Tibial artery (tissue), 4 donors: ENCODE data around the gene OR7G2.
"Not testable (repeated sequence)": the region's sequence is repeated elsewhere in the genome, so short reads cannot be mapped to it uniquely, and the experiment has no call there.

ENCODE experiments used
- DNase-seq, 2 donors: peaks; one replicate each; pipeline ENCODE4 v3.0.0-alpha.2; 2019
- H3K27ac ChIP-seq, 2 donors: fragments of 200-600 bp; sonication (generic) in 1 of 2; 1 replicate in 1 of 2; 2 replicates in 1 of 2; pipeline ENCODE4 v1.5.1; 2018 to 2019; ENCODE audit warnings: mild to moderate bottlenecking in 1 of 2
- H3K27me3 ChIP-seq, 2 donors: fragments of 200-600 bp; sonication (generic) in 1 of 2; one replicate each; pipeline versions ENCODE4 v1.5.1 to v1.6.0; 2016 to 2019
- H3K36me3 ChIP-seq, 3 donors: fragments of 200-600 bp; sonication (generic) in 2 of 3; one replicate each; pipeline ENCODE4 v1.5.1; 2016 to 2019; ENCODE audit warnings: mild to moderate bottlenecking in 2 of 3
- H3K4me1 ChIP-seq, 4 donors: fragments of 200-600 bp; sonication (generic) in 2 of 4; 1 replicate in 3 of 4; 2 replicates in 1 of 4; pipeline ENCODE4 v1.5.1; 2016 to 2019
- H3K4me3 ChIP-seq, 2 donors: fragments of 200-600 bp; sonication (generic) in 1 of 2; 1 replicate in 1 of 2; 2 replicates in 1 of 2; pipeline ENCODE4 v1.5.1; 2018 to 2019; ENCODE audit warnings: mild to moderate bottlenecking in 2 of 2
- H3K9me3 ChIP-seq, 3 donors: fragments of 200-600 bp; sonication (generic) in 1 of 3; one replicate each; pipeline ENCODE4 v1.5.1; 2016 to 2019
- CTCF ChIP-seq, 2 experiments: fragments of 200-600 bp in 1 of 2; fragments of 450-650 bp in 1 of 2; IDR thresholded peaks; one replicate each; pipeline ENCODE4 v1.5.1; 2017 to 2019; ENCODE audit warnings: antibody characterized with exemption in 2 of 2, mild to moderate bottlenecking in 1 of 2, moderate library complexity in 1 of 2
- intact Hi-C: fragments of 100-400 bp; cut with DNase I; formaldehyde crosslinking; loops from one replicate; pipeline ENCODE4 v1.15.0; 2023; ENCODE audit warnings: low total_unique reads

OR7G2 gene

GRCh38 chr19:9060564-9061340 lies 46.5 kb downstream of the OR7G2 start:
- Histone ChIP-seq H3K27ac (no peak overlapping the region), H3K36me3 (no peaks in the 10 kb centered on the region), H3K27me3 (peaks cover 0 to 2% of the 10 kb centered on the region in 2 donors), H3K4me3 (no peak overlapping the region), H3K4me1 (no peaks in the 10 kb centered on the region), H3K9me3 (no peaks in the 10 kb centered on the region)
- DNase-seq = no peak
- intact Hi-C loops = no loop called here
- no peak for TF ChIP-seq CTCF (IDR thresholded peaks at IDR 0.05)

- DNase-seq = no peak
- Histone ChIP-seq H3K27me3 (peaks cover 0 to 2% of the 10 kb centered on the region in 2 donors), H3K9me3 (no peaks in the 10 kb centered on the region), H3K4me1 (no peaks in the 10 kb centered on the region), H3K4me3 (no peak overlapping the region), H3K27ac (no peak overlapping the region), H3K36me3 (no peaks in the 10 kb centered on the region)
- no peak for TF ChIP-seq CTCF (IDR thresholded peaks at IDR 0.05)
- intact Hi-C loops = no loop called here
Measured at GRCh38 chr19:9058905-9059667, 48.2 kb downstream of the OR7G2 start.

- peaks cover 0 to 2% of the 10 kb centered on the region in 2 donors for H3K27me3 ChIP-seq
- intact Hi-C loops = no loop called here
- no peak for TF ChIP-seq CTCF (IDR thresholded peaks at IDR 0.05)
Measured at GRCh38 chr19:9057505-9058258, 49.6 kb downstream of the OR7G2 start.

GRCh38 chr19:9056131-9056530 lies 51.1 kb downstream of the OR7G2 start:
- H3K4me3 ChIP-seq, intact Hi-C loops, H3K27ac ChIP-seq, H3K4me1 ChIP-seq, DNase-seq, H3K9me3 ChIP-seq, H3K36me3 ChIP-seq, H3K27me3 ChIP-seq: not testable (repeated sequence)

More at GRCh38 chr19:9057505-9058258, 49.6 kb downstream of the OR7G2 start:
- no peak overlapping the region for H3K27ac ChIP-seq
- no peak overlapping the region for H3K4me3 ChIP-seq
- DNase-seq = no peak
- H3K4me1 ChIP-seq = no peaks in the 10 kb centered on the region
- H3K36me3 ChIP-seq = no peaks in the 10 kb centered on the region
- no peaks in the 10 kb centered on the region for H3K9me3 ChIP-seq

- TF ChIP-seq CTCF (IDR thresholded peaks at IDR 0.05) = no peak
- Histone ChIP-seq H3K36me3 (no peaks in the 10 kb centered on the region), H3K27me3 (peaks cover 0 to 2% of the 10 kb centered on the region in 2 donors), H3K9me3 (no peaks in the 10 kb centered on the region), H3K4me3 (no peak overlapping the region), H3K27ac (no peak overlapping the region), H3K4me1 (no peaks in the 10 kb centered on the region)
- no peak for DNase-seq
- intact Hi-C loops = no loop called here
Measured at GRCh38 chr19:9054765-9055164, 52.5 kb downstream of the OR7G2 start.
